HepG2 (cell line): ENCODE data around the gene GUCY1A2. TPM values are rescaled to one million over a fixed set of nuclear protein-coding genes. Genes with fewer than 3 reads are reported as not detected.
"Not testable (repeated sequence)": the region's sequence is repeated elsewhere in the genome, so short reads cannot be mapped to it uniquely, and the experiment has no call there.

Experiments used
- ATAC-seq: fragments of 200-7000 bp; cut with Tn5 transposase; 3 replicates; pipeline ENCODE4 v1.9.1; 2020; ENCODE audit warnings: mild to moderate bottlenecking, moderate library complexity
- BruUV-seq: library from RNA; stranded (reverse); fragments of 400-500 nt; replicated peaks from 2 replicates; lab custom pipeline; 2021; lab: Mats Ljungman, UMichigan
- CTCF ChIA-PET: fragments of 300-600 bp; formaldehyde crosslinking; extraction: SDS; loops from one replicate; lab custom pipeline; 2021; ENCODE audit warnings: low total read pairs, inconsistent platforms, low intra/inter-chr PET ratio; lab: Yijun Ruan, JAX
- POLR2A ChIA-PET: fragments of 350-600 bp; sonication (Branson Sonifier 250); formaldehyde crosslinking; loops from one replicate; lab custom pipeline; 2020; ENCODE audit warnings: antibody characterized with exemption, inconsistent platforms; lab: Yijun Ruan, JAX
- DNase-seq: peaks from one replicate; pipeline ENCODE4 v3.0.0-alpha.2; 2015; ENCODE audit warnings: low spot score
- FAIRE-seq: peaks from 3 replicates; lab custom pipeline; 2011; peaks lifted over from hg19 to GRCh38; lab: Jason Lieb, UNC
- H2AFZ ChIP-seq: one replicate; pipeline ENCODE4 v1.6.1; 2011; ENCODE audit warnings: low read length, inconsistent platforms
- H3K27ac ChIP-seq: fragments of 300-600 bp; 3 replicates; pipeline ENCODE4 v1.8.0; 2011; ENCODE audit warnings: mixed run types, mild to moderate bottlenecking, mixed read lengths, low read length, inconsistent platforms; ENCODE audit not compliant: insufficient read depth; ENCODE audit errors: extremely low read length
- H3K27me3 ChIP-seq, 2 experiments: fragments of 200-600 bp in 1 of 2; 2 replicates in 1 of 2; 3 replicates in 1 of 2; pipeline versions ENCODE4 v1.6.0 to v1.8.0; 2011; ENCODE audit warnings: low read length in 2 of 2, mild to moderate bottlenecking in 2 of 2, moderate library complexity in 2 of 2, inconsistent platforms in 1 of 2; ENCODE audit not compliant: insufficient read depth in 2 of 2, control insufficient read depth in 1 of 2
- H3K36me3 ChIP-seq, 2 experiments: fragments of 200-600 bp in 1 of 2; replicated peaks in 1 of 2; 2 replicates in 1 of 2; 3 replicates in 1 of 2; pipeline versions ENCODE4 v1.5.1 to v1.8.0; 2011; ENCODE audit warnings: low read length in 2 of 2, inconsistent platforms in 1 of 2; ENCODE audit not compliant: insufficient read depth in 2 of 2, control insufficient read depth in 1 of 2
- H3K4me1 ChIP-seq: 2 replicates; pipeline ENCODE4 v1.5.1; 2012; ENCODE audit warnings: low read length, inconsistent platforms; ENCODE audit not compliant: insufficient read depth
- H3K4me2 ChIP-seq: 2 replicates; pipeline ENCODE4 v1.6.0; 2011; ENCODE audit warnings: low read depth, low read length, inconsistent platforms
- H3K4me3 ChIP-seq, 3 experiments: fragments of 200-600 bp in 1 of 3; sonication (generic), shearing (Covaris generic) in 1 of 3; replicated peaks in 1 of 3; 2 replicates each; pipeline ENCODE4 v1.5.1; 2011 to 2016; ENCODE audit warnings: low read length in 3 of 3, inconsistent platforms in 2 of 3, low read depth in 2 of 3, mild to moderate bottlenecking in 2 of 3, control low read depth in 1 of 3, mixed read lengths in 1 of 3; ENCODE audit not compliant: insufficient read depth in 1 of 3
- H3K79me2 ChIP-seq: one replicate; pipeline ENCODE4 v1.6.1; 2011; ENCODE audit warnings: low read length, inconsistent platforms; ENCODE audit not compliant: insufficient read depth
- H3K9ac ChIP-seq: 2 replicates; pipeline ENCODE4 v1.6.0; 2011; ENCODE audit warnings: mild to moderate bottlenecking, low read depth, low read length, inconsistent platforms; ENCODE audit not compliant: insufficient read depth
- H3K9me3 ChIP-seq: 2 replicates; pipeline ENCODE4 v1.5.1; 2012; ENCODE audit warnings: mild to moderate bottlenecking, low read length
- H4K20me1 ChIP-seq: 2 replicates; pipeline ENCODE4 v1.6.0; 2011; ENCODE audit warnings: inconsistent platforms, mild to moderate bottlenecking, low read length, moderate library complexity; ENCODE audit not compliant: insufficient read depth
- MEIS2 ChIP-seq: sonication (generic); formaldehyde crosslinking; IDR thresholded peaks from 2 replicates; pipeline ENCODE4 v1.9.0; 2021; ENCODE audit warnings: mild to moderate bottlenecking, missing genetic modification reagents
- RORA ChIP-seq: sonication (generic); formaldehyde crosslinking; IDR thresholded peaks from 2 replicates; pipeline ENCODE4 v1.5.0; 2020; ENCODE audit warnings: mild to moderate bottlenecking, missing genetic modification reagents, moderate library complexity
- WGBS: methylation state at CpG from one replicate; pipeline ENCODE4 v1.1.6; 2017; ENCODE audit warnings: low lambda C conversion rate; 5-methylcytosine and 5-hydroxymethylcytosine counted together
- in situ Hi-C: cut with HindIII; loops from 2 replicates; pipeline ENCODE4 v1.10.0; 2017; ENCODE audit warnings: low pct_unique_long_range_greater_than_20kb; ENCODE audit not compliant: extremely low pct_ligation_motif_present
- intact Hi-C: fragments of 100-400 bp; cut with micrococcal nuclease; formaldehyde crosslinking; loops from one replicate; pipeline ENCODE4 v1.10.0; 2022; ENCODE audit not compliant: unreplicated experiment
- polyA plus RNA-seq, 8 experiments: library from polyadenylated mRNA; depleted of rRNA in 3 of 8; stranded (reverse) in 7 of 8; unstranded in 1 of 8; fragments of >200 nt; fragmentation: Illumina TruSeq in 4 of 8; extraction: Trizol in 4 of 8; gene quantifications; 2 replicates each; pipeline versions ENCODE4 v1.2.1 to v1.2.3, GENCODE V29; 2011 to 2016; ENCODE audit warnings: low read depth in 4 of 8, missing spikeins in 1 of 8, mixed read lengths in 1 of 8; ENCODE audit not compliant: insufficient read depth in 1 of 8
- total RNA-seq, 5 experiments: library from RNA; depleted of rRNA; stranded (reverse); fragments of >200 nt; fragmentation: Illumina TruSeq; extraction: Trizol; gene quantifications; 2 replicates each; pipeline ENCODE4 v1.2.3, GENCODE V29; 2016; ENCODE audit warnings: low read depth in 1 of 5
- TF ChIP-seq, protein P1 (sequence below): sonication (generic); formaldehyde crosslinking; IDR thresholded peaks from 2 replicates; pipeline ENCODE4 v1.4.0; 2020; ENCODE audit warnings: low read depth, missing genetic modification reagents
- TF ChIP-seq, protein P2 (sequence below): sonication (generic); formaldehyde crosslinking; IDR thresholded peaks from 2 replicates; pipeline ENCODE4 v1.8.0; 2023; ENCODE audit warnings: mild to moderate bottlenecking, missing genetic modification reagents
- TF ChIP-seq, protein P3 (sequence below): sonication (generic); formaldehyde crosslinking; conservative IDR thresholded peaks from 2 replicates; pipeline ENCODE4 v1.4.0; 2020; ENCODE audit warnings: missing genetic modification reagents
- TF ChIP-seq, protein P4 (sequence below): sonication (generic); formaldehyde crosslinking; IDR thresholded peaks from 2 replicates; pipeline ENCODE4 v1.5.0; 2020; ENCODE audit warnings: mild to moderate bottlenecking, missing genetic modification reagents

GUCY1A2 gene
- total and polyA plus RNA-seq, 2 of the 13 experiments (the other 11 are each of a cell fraction or from before 2014, with no cell fraction given): 0.01 to 0.07 TPM

DNA sequence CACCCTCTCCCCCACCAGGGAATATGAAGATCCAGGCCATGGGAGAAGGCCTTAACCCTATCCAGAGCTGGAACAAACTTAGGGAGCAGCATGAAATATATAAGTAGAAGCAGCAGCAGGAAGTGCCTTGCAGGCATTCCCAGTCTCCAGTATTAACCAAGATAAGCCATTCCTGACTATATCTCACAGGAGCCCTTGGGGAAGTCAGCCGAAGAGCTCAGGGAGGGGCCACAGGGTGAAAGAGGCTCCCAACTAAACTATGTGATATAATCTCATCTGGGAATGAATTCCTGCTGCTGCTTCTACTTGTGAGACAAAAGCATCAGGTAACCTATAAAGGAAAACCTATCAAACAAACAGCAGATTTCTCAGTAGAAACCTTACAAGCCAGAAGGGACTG, 36.1 kb upstream of the GUCY1A2 start (continued):
- TF ChIP-seq, protein P1, sequence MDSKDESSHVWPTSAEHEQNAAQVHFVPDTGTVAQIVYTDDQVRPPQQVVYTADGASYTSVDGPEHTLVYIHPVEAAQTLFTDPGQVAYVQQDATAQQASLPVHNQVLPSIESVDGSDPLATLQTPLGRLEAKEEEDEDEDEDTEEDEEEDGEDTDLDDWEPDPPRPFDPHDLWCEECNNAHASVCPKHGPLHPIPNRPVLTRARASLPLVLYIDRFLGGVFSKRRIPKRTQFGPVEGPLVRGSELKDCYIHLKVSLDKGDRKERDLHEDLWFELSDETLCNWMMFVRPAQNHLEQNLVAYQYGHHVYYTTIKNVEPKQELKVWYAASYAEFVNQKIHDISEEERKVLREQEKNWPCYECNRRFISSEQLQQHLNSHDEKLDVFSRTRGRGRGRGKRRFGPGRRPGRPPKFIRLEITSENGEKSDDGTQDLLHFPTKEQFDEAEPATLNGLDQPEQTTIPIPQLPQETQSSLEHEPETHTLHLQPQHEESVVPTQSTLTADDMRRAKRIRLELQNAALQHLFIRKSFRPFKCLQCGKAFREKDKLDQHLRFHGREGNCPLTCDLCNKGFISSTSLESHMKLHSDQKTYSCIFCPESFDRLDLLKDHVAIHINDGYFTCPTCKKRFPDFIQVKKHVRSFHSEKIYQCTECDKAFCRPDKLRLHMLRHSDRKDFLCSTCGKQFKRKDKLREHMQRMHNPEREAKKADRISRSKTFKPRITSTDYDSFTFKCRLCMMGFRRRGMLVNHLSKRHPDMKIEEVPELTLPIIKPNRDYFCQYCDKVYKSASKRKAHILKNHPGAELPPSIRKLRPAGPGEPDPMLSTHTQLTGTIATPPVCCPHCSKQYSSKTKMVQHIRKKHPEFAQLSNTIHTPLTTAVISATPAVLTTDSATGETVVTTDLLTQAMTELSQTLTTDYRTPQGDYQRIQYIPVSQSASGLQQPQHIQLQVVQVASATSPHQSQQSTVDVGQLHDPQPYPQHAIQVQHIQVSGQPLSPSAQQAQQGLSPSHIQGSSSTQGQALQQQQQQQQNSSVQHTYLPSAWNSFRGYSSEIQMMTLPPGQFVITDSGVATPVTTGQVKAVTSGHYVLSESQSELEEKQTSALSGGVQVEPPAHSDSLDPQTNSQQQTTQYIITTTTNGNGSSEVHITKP (CRISPR knock-in tag): no peak
- no peak for TF ChIP-seq RORA (CRISPR knock-in tag)
- TF ChIP-seq, protein P2, sequence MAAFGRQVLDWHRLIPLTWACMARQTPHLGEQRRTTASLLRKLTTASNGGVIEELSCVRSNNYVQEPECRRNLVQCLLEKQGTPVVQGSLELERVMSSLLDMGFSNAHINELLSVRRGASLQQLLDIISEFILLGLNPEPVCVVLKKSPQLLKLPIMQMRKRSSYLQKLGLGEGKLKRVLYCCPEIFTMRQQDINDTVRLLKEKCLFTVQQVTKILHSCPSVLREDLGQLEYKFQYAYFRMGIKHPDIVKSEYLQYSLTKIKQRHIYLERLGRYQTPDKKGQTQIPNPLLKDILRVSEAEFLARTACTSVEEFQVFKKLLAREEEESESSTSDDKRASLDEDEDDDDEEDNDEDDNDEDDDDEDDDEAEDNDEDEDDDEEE (CRISPR knock-in tag): no peak
- TF ChIP-seq MEIS2 (CRISPR knock-in tag): no peak
- TF ChIP-seq, protein P3, sequence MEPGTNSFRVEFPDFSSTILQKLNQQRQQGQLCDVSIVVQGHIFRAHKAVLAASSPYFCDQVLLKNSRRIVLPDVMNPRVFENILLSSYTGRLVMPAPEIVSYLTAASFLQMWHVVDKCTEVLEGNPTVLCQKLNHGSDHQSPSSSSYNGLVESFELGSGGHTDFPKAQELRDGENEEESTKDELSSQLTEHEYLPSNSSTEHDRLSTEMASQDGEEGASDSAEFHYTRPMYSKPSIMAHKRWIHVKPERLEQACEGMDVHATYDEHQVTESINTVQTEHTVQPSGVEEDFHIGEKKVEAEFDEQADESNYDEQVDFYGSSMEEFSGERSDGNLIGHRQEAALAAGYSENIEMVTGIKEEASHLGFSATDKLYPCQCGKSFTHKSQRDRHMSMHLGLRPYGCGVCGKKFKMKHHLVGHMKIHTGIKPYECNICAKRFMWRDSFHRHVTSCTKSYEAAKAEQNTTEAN (CRISPR knock-in tag): no peak
- TF ChIP-seq, protein P4, sequence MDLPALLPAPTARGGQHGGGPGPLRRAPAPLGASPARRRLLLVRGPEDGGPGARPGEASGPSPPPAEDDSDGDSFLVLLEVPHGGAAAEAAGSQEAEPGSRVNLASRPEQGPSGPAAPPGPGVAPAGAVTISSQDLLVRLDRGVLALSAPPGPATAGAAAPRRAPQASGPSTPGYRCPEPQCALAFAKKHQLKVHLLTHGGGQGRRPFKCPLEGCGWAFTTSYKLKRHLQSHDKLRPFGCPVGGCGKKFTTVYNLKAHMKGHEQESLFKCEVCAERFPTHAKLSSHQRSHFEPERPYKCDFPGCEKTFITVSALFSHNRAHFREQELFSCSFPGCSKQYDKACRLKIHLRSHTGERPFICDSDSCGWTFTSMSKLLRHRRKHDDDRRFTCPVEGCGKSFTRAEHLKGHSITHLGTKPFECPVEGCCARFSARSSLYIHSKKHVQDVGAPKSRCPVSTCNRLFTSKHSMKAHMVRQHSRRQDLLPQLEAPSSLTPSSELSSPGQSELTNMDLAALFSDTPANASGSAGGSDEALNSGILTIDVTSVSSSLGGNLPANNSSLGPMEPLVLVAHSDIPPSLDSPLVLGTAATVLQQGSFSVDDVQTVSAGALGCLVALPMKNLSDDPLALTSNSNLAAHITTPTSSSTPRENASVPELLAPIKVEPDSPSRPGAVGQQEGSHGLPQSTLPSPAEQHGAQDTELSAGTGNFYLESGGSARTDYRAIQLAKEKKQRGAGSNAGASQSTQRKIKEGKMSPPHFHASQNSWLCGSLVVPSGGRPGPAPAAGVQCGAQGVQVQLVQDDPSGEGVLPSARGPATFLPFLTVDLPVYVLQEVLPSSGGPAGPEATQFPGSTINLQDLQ (CRISPR knock-in tag): no peak

DNA sequence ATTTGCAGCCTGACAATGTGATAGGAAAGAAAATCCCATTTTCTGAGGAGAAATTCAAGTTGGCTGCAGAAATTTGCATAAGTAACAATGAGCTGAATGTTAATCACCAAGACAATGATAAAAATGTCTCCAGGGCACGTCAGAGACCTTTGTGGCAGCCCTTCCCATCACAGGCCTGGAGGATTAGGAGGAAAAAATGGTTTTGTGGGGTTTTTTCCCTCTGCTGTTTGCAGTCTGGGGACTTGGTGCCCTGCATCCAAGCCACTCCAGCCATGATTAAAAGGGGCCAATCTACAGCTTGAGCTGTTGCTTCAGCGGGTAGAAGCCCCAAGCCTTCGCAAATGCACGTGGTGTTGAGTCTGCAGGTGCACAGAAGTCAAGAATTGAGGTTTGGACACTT, 33.1 kb upstream of the GUCY1A2 start:
- intact Hi-C loops, CTCF ChIA-PET, H3K79me2 ChIP-seq, in situ Hi-C loops, H3K4me2 ChIP-seq, H2AFZ ChIP-seq, H3K27ac ChIP-seq, H3K4me1 ChIP-seq, H3K9ac ChIP-seq, POLR2A ChIA-PET, H3K4me3 ChIP-seq, FAIRE-seq, BruUV-seq, DNase-seq, H3K27me3 ChIP-seq, H4K20me1 ChIP-seq, H3K36me3 ChIP-seq, ATAC-seq: not testable (repeated sequence)
- peaks cover 33% of the 10 kb centered on the region for H3K9me3 ChIP-seq
- WGBS: 0% methylated on average over 2 of the region's 4 CpGs
